GM12892 (cell line): ENCODE results near the gene RARG.

Experiments used
- POLR2A ChIP-seq: IDR thresholded peaks from 2 replicates; pipeline ENCODE4 v1.6.1; 2011; ENCODE audit warnings: low read depth, low read length, control low read depth
- POLR2AphosphoS5 ChIP-seq: IDR thresholded peaks from 2 replicates; pipeline ENCODE4 v1.6.1; 2011; ENCODE audit warnings: low read depth, low read length, control low read depth
- TAF1 ChIP-seq: IDR thresholded peaks from 2 replicates; pipeline ENCODE4 v1.6.1; 2011; ENCODE audit warnings: low read depth, mild to moderate bottlenecking, control low read depth, low read length, borderline replicate concordance

GRCh38 chr12:53191096-53191884, 40.7 kb downstream of the RARG start:
- peak; percentile 11; the same call in 1 of the 2 replicates for TF ChIP-seq POLR2A
- peak; percentile 46; the same call in 1 of the 2 replicates for TF ChIP-seq POLR2AphosphoS5
- no peak for TF ChIP-seq TAF1
